ENCODE results near the gene ZNF680. TPM values are rescaled to one million over a fixed set of nuclear protein-coding genes. Genes with fewer than 3 reads are reported as not detected.
"Not testable (repeated sequence)": the region's sequence is repeated elsewhere in the genome, so short reads cannot be mapped to it uniquely, and the experiment has no call there.

Gene ZNF680
- total and polyA plus RNA-seq, 7 experiments from 2014 or later: 9.1 to 20.4 (median 10.3) TPM

DNA sequence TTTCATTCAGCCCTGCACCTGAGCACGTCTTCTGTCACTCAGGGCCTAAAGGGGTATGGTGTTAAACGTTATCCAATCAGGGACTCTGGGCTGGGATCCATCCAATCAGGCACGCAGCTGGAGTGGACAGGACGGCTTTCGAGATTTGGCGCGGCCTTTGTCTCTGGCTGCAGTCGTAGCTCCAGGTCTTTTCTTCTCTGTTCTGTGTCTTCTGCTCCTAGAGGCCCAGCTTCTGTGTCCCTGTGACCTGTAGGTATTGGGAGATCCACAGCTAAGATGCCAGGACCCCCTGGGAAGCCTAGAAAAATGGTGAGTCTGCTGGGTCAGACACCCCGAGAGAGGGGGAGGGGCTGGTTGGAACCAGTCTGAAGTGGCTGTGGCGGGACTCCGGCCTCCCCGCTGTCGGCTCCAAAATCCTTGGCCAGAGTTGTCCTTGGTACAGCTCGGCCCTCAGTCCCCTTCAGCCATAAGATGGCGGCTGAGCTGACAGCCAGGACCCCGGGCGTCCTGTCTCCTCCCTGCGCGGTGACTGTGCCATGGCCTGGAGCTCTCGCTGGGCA is 11.7 kb upstream of the ZNF680 start:
- H3K4me3 ChIP-seq (ENCODE audit: low read length): no peak overlapping the region
- peaks cover 0 to 5% of the 10 kb centered on the region in 2 donors for H3K27me3 ChIP-seq (ENCODE audit: control insufficient read depth in 2 of 2, insufficient read depth in 2 of 2, low read length in 2 of 2)
- H3K9me3 Mint-ChIP-seq: peaks cover 0 to 27% (median 6%) of the 10 kb centered on the region in 11 donors
- ChIA-PET CTCF (no interaction called here), POLR2A (interaction anchor here (1.4 kb wide), 1 partner anchor 12 kb away, joined by 4 read pairs; the partner anchor contains the start of gene ZNF680)
- DNase-seq (no peak), ATAC-seq (no peak)
- no peaks in the 10 kb centered on the region for H3K9me3 ChIP-seq (ENCODE audit: control insufficient read depth in 2 of 3, low read length in 3 of 3)
- intact Hi-C loops (cut with micrococcal nuclease): no loop called here
- peak overlapping the region in 7 of 10 donors; percentile 8 to 47 (median 29) for H3K4me3 Mint-ChIP-seq
- H3K4me1 Mint-ChIP-seq: peaks cover 0 to 9% (median 5%) of the 10 kb centered on the region in 7 donors
- no peak overlapping the region for H3K27ac Mint-ChIP-seq
- no peaks in the 10 kb centered on the region for H3K36me3 ChIP-seq (ENCODE audit: control insufficient read depth in 2 of 3, insufficient read depth in 3 of 3, low read length in 3 of 3)
- H3K36me3 Mint-ChIP-seq: peaks cover 0 to 5% (median 0%) of the 10 kb centered on the region in 5 donors
- H3K27ac ChIP-seq (ENCODE audit: low read depth, low read length): no peak overlapping the region
- H3K27me3 Mint-ChIP-seq: peaks cover 10 to 24% (median 18%) of the 10 kb centered on the region in 5 donors
- H3K4me1 ChIP-seq (ENCODE audit: control insufficient read depth in 2 of 2, insufficient read depth in 2 of 2, low read length in 2 of 2): no peaks in the 10 kb centered on the region

DNA sequence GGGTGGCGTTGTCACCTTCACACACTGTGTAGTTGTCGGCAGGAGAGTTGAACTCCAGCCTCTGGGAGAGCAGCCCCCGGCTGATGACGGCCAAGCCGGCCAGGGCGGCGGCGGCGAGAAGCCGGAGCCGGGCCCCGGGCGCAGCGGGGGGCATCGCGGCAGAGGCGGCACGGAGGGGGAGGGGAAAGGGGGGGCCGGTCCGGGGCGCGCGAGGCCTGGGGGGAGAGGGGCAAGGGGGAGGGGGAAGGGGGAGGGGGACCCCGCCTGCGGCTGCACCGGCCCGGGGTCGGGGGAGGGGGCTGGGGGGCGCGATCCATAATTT is 7.4 kb upstream of the ZNF680 start:
- H3K27ac ChIP-seq (ENCODE audit: low read depth, low read length); CTCF ChIA-PET; ATAC-seq; H3K36me3 ChIP-seq (ENCODE audit: control insufficient read depth in 2 of 3, insufficient read depth in 3 of 3, low read length in 3 of 3); H3K27me3 ChIP-seq (ENCODE audit: control insufficient read depth in 2 of 2, insufficient read depth in 2 of 2, low read length in 2 of 2); H3K9me3 ChIP-seq (ENCODE audit: control insufficient read depth in 2 of 3, low read length in 3 of 3); DNase-seq; H3K36me3 Mint-ChIP-seq; H3K4me1 ChIP-seq (ENCODE audit: control insufficient read depth in 2 of 2, insufficient read depth in 2 of 2, low read length in 2 of 2); POLR2A ChIA-PET; intact Hi-C loops (cut with micrococcal nuclease): not testable (repeated sequence)
- Mint-ChIP-seq H3K27ac (peak overlapping the region in 7 of 9 donors; percentile 34 to 83 (median 74)), H3K9me3 (peaks cover 0 to 13% (median 1%) of the 10 kb centered on the region in 11 donors), H3K27me3 (peaks cover 13 to 21% (median 18%) of the 10 kb centered on the region in 5 donors), H3K4me3 (peak overlapping the region; percentile 87 to 95 (median 91)), H3K4me1 (peaks cover 0 to 12% (median 11%) of the 10 kb centered on the region in 7 donors)
- peak overlapping the region; percentile 64 for H3K4me3 ChIP-seq (ENCODE audit: low read length)

DNA sequence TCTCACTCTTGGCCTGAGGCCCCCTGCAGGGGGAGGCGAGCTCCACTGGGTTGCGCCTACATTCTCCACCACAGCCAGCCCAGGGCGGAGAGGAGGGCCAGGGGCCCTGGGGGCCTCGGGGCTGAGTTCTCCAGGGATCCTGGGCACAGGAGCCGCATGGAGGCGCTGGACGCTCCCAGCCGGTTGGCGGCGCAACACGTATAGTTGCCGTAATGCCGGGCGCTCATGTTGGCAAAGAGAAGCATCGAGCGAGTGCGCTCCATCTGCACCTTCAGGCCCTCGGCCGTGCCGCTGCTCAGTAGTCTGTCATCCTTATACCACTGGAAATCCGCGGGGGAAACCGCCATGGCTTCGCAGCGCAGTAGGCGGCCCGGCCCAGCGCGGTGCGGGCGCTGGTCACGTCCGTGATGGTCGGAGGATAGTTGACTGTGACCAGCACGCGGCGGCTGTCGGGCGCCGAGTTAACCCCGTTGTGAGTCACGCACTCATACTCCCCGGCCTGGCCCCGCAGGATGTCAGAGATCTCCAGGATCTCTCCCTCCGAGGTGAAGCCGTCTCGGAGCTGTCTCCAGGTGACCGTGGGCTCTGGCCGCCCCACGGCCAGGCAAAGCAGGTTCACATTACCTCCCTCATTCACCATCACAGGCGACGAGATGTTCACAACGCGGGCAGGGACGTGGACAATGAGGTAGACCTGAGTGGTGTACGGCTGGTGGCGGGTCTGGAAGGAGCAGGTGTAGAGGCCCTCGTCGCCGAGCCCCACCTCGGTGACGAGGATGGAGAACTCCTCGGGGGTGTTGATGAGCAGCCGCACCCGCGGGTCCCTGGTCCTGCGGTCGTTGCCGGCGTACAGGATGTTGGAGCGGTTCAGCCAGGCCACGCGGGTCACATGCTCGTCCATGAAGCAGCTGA is 6.8 kb upstream of the ZNF680 start:
- peaks cover 13 to 19% (median 15%) of the 10 kb centered on the region in 5 donors for H3K27me3 Mint-ChIP-seq
- POLR2A ChIA-PET: not testable (repeated sequence)

GRCh38 chr7:64562256-64562625 is 630 bp downstream of the ZNF680 start:
- Mint-ChIP-seq H3K36me3 (peaks cover 0 to 37% (median 26%) of the 10 kb centered on the region in 5 donors), H3K4me1 (peaks cover 14 to 42% (median 37%) of the 10 kb centered on the region in 7 donors), H3K27ac (peak overlapping the region; percentile 89 to 98 (median 97)), H3K27me3 (no peaks in the 10 kb centered on the region), H3K9me3 (peaks cover 0 to 31% (median 14%) of the 10 kb centered on the region in 11 donors), H3K4me3 (peak overlapping the region; percentile 93 to 100 (median 99))
- peaks cover 0 to 4% (median 0%) of the 10 kb centered on the region in 3 experiments for H3K9me3 ChIP-seq (ENCODE audit: control insufficient read depth in 2 of 3, low read length in 3 of 3)
- H3K27me3 ChIP-seq (ENCODE audit: control insufficient read depth in 2 of 2, insufficient read depth in 2 of 2, low read length in 2 of 2): no peaks in the 10 kb centered on the region
- CTCF ChIA-PET: interaction anchor here (1.4 kb wide), 1 partner anchor 255 kb away, joined by 3 read pairs; no protein-coding TSS in a partner anchor
- H3K4me1 ChIP-seq (ENCODE audit: control insufficient read depth in 2 of 2, insufficient read depth in 2 of 2, low read length in 2 of 2): no peaks in the 10 kb centered on the region
- peak overlapping the region; percentile 67 for H3K27ac ChIP-seq (ENCODE audit: low read depth, low read length)
- ATAC-seq: peak; percentile 20
- peak in 2 of 9 donors; percentile 37 to 51 for DNase-seq
- H3K4me3 ChIP-seq (ENCODE audit: low read length): peak overlapping the region; percentile 95
- peaks cover 0 to 9% (median 3%) of the 10 kb centered on the region in 3 experiments for H3K36me3 ChIP-seq (ENCODE audit: control insufficient read depth in 2 of 3, insufficient read depth in 3 of 3, low read length in 3 of 3)
- POLR2A ChIA-PET: interaction anchor here (1.1 to 1.8 kb wide), 9 partner anchors 10 to 811 kb away, joined by 3 to 20 read pairs (median 4); partner anchors contain the start of genes ERV3-1, ZNF107, ZNF138 and ZNF736
- intact Hi-C loops (cut with micrococcal nuclease): loop anchor here (2.0 to 5.0 kb wide), 6 partner anchors 57 to 810 kb away; partner anchors contain the start of genes ERV3-1 (in 1 of the 2), ZNF273 (in 1 of the 2) and ZNF92 (in 1 of the 2)

More for the DNA sequence above, 6.8 kb upstream of the ZNF680 start:
- CTCF ChIA-PET; H3K27ac ChIP-seq (ENCODE audit: low read depth, low read length); H3K27me3 ChIP-seq (ENCODE audit: control insufficient read depth in 2 of 2, insufficient read depth in 2 of 2, low read length in 2 of 2); H3K9me3 ChIP-seq (ENCODE audit: control insufficient read depth in 2 of 3, low read length in 3 of 3); H3K36me3 ChIP-seq (ENCODE audit: control insufficient read depth in 2 of 3, insufficient read depth in 3 of 3, low read length in 3 of 3); intact Hi-C loops (cut with micrococcal nuclease); H3K36me3 Mint-ChIP-seq; H3K4me1 ChIP-seq (ENCODE audit: control insufficient read depth in 2 of 2, insufficient read depth in 2 of 2, low read length in 2 of 2): not testable (repeated sequence)
- Mint-ChIP-seq H3K4me1 (peaks cover 0 to 12% (median 10%) of the 10 kb centered on the region in 7 donors), H3K9me3 (peaks cover 0 to 13% (median 1%) of the 10 kb centered on the region in 11 donors), H3K4me3 (peak overlapping the region; percentile 87 to 95 (median 91)), H3K27ac (peak overlapping the region; percentile 29 to 84 (median 74))
- DNase-seq (peak; percentile 16 to 52 (median 35)), ATAC-seq (peak; percentile 73)
- peak overlapping the region; percentile 64 for H3K4me3 ChIP-seq (ENCODE audit: low read length)

- Histone ChIP-seq H3K9me3 (ENCODE audit: control insufficient read depth in 2 of 3, low read length in 3 of 3) (peaks cover 0 to 14% (median 0%) of the 10 kb centered on the region in 3 experiments), H3K36me3 (ENCODE audit: control insufficient read depth in 2 of 3, insufficient read depth in 3 of 3, low read length in 3 of 3) (peaks cover 0 to 9% (median 3%) of the 10 kb centered on the region in 3 experiments), H3K4me1 (ENCODE audit: control insufficient read depth in 2 of 2, insufficient read depth in 2 of 2, low read length in 2 of 2) (no peaks in the 10 kb centered on the region), H3K4me3 (ENCODE audit: low read length) (no peak overlapping the region), H3K27me3 (ENCODE audit: control insufficient read depth in 2 of 2, insufficient read depth in 2 of 2, low read length in 2 of 2) (no peaks in the 10 kb centered on the region), H3K27ac (ENCODE audit: low read depth, low read length) (no peak overlapping the region)
- ATAC-seq (no peak), DNase-seq (no peak)
- no peaks in the 10 kb centered on the region for H3K27me3 Mint-ChIP-seq
- ChIA-PET POLR2A (no interaction called here), CTCF (no interaction called here)
- H3K4me3 Mint-ChIP-seq: peak overlapping the region in 1 of 10 donors; percentile 19
- H3K4me1 Mint-ChIP-seq: peaks cover 14 to 52% (median 40%) of the 10 kb centered on the region in 7 donors
- intact Hi-C loops (cut with micrococcal nuclease): no loop called here
- peaks cover 11 to 57% (median 50%) of the 10 kb centered on the region in 5 donors for H3K36me3 Mint-ChIP-seq
- H3K9me3 Mint-ChIP-seq: peaks cover 2 to 55% (median 35%) of the 10 kb centered on the region in 11 donors
- H3K27ac Mint-ChIP-seq: peak overlapping the region in 1 of 9 donors; percentile 20
Measured at GRCh38 chr7:64559206-64559605, 3.7 kb downstream of the ZNF680 start.

DNA sequence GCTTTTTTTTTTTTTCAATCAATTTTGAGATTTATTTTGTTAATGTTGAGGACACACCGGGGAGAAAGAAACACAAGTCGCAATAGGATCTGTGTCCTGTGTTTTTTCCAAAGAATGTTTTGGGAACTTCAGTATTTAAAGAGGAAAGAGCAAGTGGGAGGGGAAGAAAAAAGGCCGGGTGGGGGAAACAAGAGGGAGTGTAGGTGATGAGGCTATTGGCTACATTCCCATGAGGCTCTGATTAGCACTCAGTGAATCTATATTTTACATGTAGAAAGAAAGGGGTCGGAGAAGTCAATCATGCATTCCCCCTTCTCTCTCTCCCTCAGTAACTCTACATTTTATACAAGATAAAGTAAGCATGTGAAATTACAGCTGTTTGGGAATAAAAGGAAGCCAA is 4.1 kb downstream of the ZNF680 start:
- Histone ChIP-seq H3K9me3 (ENCODE audit: control insufficient read depth in 2 of 3, low read length in 3 of 3) (peaks cover 0 to 14% (median 0%) of the 10 kb centered on the region in 3 experiments), H3K4me3 (ENCODE audit: low read length) (no peak overlapping the region), H3K4me1 (ENCODE audit: control insufficient read depth in 2 of 2, insufficient read depth in 2 of 2, low read length in 2 of 2) (no peaks in the 10 kb centered on the region), H3K27me3 (ENCODE audit: control insufficient read depth in 2 of 2, insufficient read depth in 2 of 2, low read length in 2 of 2) (no peaks in the 10 kb centered on the region), H3K27ac (ENCODE audit: low read depth, low read length) (no peak overlapping the region), H3K36me3 (ENCODE audit: control insufficient read depth in 2 of 3, insufficient read depth in 3 of 3, low read length in 3 of 3) (peaks cover 0 to 9% (median 3%) of the 10 kb centered on the region in 3 experiments)
- peaks cover 2 to 55% (median 34%) of the 10 kb centered on the region in 11 donors for H3K9me3 Mint-ChIP-seq
- ATAC-seq (no peak), DNase-seq (no peak)
- intact Hi-C loops (cut with micrococcal nuclease): no loop called here
- H3K36me3 Mint-ChIP-seq: peaks cover 11 to 57% (median 50%) of the 10 kb centered on the region in 5 donors
- ChIA-PET POLR2A (no interaction called here), CTCF (no interaction called here)
- H3K27me3 Mint-ChIP-seq: no peaks in the 10 kb centered on the region
- H3K27ac Mint-ChIP-seq: peak overlapping the region in 2 of 9 donors; percentile 20 to 65
- H3K4me3 Mint-ChIP-seq: peak overlapping the region in 2 of 10 donors; percentile 19 to 21
- H3K4me1 Mint-ChIP-seq: peaks cover 11 to 48% (median 36%) of the 10 kb centered on the region in 7 donors

All from naive thymus-derived CD4-positive, alpha-beta T cell (primary cell).